ENCODE measurements around the gene GPR151.

Gene GPR151

DNA sequence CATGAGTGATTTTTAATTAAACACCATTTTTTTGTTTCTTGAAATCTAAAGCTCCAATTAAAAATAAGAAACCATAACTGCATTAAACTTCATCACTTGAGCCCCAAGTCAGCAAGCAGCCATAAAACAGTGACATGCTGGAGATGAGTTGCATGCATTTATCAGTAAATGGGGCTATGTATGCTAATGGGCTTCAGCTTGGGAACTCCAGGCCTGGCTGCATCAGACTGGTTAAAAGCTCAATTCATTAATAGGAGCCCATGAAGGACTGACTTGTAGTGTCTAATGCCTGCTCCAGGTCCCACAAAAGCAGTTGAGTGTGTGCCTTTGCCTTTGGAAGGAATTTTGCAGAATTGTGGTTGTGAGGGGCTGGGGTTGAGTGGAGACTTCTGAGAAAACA is 33.6 kb upstream of the GPR151 start:
- TF ChIP-seq, protein P1, sequence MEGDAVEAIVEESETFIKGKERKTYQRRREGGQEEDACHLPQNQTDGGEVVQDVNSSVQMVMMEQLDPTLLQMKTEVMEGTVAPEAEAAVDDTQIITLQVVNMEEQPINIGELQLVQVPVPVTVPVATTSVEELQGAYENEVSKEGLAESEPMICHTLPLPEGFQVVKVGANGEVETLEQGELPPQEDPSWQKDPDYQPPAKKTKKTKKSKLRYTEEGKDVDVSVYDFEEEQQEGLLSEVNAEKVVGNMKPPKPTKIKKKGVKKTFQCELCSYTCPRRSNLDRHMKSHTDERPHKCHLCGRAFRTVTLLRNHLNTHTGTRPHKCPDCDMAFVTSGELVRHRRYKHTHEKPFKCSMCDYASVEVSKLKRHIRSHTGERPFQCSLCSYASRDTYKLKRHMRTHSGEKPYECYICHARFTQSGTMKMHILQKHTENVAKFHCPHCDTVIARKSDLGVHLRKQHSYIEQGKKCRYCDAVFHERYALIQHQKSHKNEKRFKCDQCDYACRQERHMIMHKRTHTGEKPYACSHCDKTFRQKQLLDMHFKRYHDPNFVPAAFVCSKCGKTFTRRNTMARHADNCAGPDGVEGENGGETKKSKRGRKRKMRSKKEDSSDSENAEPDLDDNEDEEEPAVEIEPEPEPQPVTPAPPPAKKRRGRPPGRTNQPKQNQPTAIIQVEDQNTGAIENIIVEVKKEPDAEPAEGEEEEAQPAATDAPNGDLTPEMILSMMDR (conservative IDR thresholded peaks at IDR 0.05; ENCODE audit: low read depth, low read length) = no peak
- no peak overlapping the region for H3K4me3 ChIP-seq (ENCODE audit: low read length)
- no peak for DNase-seq (ENCODE audit: low read depth)

DNA sequence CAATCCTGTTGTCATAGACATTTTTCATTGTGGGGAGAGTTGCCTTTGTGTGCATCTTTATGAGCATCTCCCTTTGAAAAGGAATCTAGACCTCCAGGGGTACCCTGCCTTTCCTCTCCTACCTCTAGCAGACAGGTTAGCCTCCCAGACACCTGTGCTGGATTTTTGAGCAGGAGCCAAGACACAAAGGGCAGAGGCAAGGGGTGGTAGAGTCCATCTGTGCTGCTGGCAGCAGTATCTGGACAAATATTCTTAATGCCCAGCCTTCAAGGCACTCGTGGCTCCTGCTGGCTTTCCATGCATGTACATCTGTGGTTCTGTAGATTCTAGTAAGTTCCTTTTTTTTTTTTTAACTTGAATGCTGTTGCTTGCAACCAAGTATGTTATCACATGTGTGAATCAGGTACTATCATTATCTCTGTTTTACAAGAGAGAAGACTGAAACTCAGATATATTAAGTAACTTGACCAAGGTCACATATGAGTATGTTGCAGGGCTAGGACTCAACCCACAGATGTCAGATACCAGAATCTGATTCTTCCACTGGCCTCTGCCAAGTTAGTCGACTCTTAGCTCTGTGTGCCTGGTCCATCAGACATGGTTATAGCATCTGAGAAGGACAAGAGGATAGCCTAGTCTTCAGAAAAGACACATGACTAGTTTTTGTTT is 32.9 kb upstream of the GPR151 start:
- no peak overlapping the region for H3K4me3 ChIP-seq (ENCODE audit: low read length)
- no peak for DNase-seq (ENCODE audit: low read depth)
- TF ChIP-seq, protein P1 (conservative IDR thresholded peaks at IDR 0.05; ENCODE audit: low read depth, low read length) = no peak

DNA sequence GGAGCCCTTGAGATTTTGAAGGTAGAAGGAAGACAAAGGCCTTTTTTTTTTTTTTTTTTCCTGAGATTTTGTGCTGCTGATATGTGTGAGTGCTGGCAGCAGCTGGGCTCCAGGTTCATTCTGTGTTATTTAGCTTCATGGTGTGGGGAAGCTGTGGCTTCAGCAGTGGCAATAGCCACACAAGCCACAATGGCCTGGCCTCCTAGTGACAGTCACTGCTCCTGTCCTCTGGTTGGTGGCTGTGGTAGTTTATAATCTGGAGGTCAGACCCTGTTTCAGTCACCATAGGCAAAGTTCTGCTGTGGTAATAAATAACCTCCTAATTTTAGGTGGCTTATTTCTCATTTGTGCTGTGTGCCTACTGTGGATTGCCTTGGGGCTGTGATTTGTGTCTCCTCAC is 28.2 kb upstream of the GPR151 start:
- no peak for DNase-seq (ENCODE audit: low read depth)
- TF ChIP-seq, protein P1 (conservative IDR thresholded peaks at IDR 0.05; ENCODE audit: low read depth, low read length) = no peak
- H3K4me3 ChIP-seq (ENCODE audit: low read length) = no peak overlapping the region

DNA sequence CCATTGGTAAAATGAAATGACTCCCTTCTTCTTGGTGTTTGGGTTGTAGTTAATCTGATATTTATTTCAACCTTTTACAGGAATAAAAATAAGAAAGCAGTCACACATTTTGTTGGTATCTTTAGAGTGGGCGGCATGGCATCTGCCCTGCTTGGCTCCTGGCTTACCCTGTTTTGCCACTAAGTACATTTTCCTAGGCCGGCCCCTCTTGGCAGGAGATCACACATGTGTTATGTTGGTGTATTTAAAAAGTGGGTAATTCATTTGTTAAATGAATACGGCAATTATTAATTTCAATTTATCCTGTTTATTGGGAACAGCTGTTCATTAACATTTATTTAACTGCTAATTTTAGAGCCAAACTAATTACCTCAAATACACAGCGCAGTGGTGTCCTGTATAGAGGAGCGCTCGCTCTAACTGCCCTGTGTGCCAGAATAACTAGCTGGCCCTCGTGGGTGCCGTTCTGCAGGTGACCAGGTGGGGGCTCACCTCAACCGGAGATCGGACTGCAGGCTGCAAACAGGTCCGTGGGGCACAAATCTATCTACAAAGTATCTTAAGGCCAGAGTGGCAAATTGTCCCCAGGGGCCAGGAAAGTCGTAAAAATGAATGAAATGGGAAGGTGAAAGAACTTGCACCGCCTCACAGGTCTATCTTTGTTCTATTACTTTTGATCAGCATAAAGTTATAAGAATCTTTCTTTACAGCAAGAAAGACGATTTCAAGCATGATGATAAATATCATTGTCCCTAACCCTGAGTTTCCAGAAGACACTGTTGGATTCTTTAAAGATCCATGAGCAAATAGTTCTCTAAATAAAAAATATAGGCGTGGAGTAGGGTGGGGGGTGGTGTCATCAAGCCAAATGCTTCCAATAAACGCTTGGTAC is 26.2 kb upstream of the GPR151 start:
- H3K4me3 ChIP-seq (ENCODE audit: low read length) = no peak overlapping the region
- peak; percentile 27 for DNase-seq (ENCODE audit: low read depth)
- TF ChIP-seq, protein P1 (conservative IDR thresholded peaks at IDR 0.05; ENCODE audit: low read depth, low read length) = peak; percentile 96

DNA sequence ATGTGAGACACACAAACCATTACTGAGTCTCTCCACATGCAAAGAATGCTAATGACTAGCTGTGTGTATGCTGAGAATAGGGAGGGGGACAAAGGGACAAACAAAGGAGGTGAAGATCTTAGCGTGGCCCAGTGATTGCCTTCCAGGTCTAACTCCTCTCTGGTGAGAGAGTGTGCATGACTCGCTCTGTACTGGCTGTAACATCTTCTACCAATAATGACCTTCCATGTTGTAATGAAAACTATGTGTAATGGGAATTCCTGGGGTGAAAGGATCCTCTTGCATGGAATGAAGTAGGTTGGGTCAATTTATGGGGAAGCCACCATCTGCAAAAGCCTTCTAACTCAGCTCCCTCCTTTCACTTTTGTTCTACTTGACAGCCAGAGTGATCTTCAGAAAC is 24.4 kb upstream of the GPR151 start:
- TF ChIP-seq, protein P1 (conservative IDR thresholded peaks at IDR 0.05; ENCODE audit: low read depth, low read length) = no peak
- DNase-seq (ENCODE audit: low read depth) = no peak
- no peak overlapping the region for H3K4me3 ChIP-seq (ENCODE audit: low read length)

DNA sequence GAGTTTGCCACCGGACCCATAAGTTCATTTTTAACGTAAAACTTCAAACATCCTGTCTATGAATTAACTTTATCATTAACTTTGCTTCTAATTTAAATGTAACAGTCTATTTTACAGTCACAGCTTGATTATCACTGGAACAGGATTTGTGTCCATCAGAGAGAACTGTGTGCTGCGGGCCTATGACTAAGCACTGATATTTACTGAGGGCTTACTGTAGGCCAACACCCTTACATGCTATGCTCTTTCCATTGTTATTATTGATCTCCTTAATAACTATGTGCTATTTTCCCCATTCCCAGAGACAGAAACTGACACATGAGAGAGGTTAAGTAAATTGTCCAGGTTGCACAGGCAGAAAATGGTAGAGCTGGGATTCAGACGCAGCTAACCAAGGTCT is 24.0 kb upstream of the GPR151 start:
- TF ChIP-seq, protein P1 (conservative IDR thresholded peaks at IDR 0.05; ENCODE audit: low read depth, low read length) = no peak
- no peak overlapping the region for H3K4me3 ChIP-seq (ENCODE audit: low read length)
- DNase-seq (ENCODE audit: low read depth) = no peak

All from retinal pigment epithelial cell (primary cell).